ENCODE results near the gene FBXL7. TPM values are rescaled to one million over a fixed set of nuclear protein-coding genes. Genes with fewer than 3 reads are reported as not detected.

Gene FBXL7
- total RNA-seq, 2 experiments from 2014 or later: not detected

DNA sequence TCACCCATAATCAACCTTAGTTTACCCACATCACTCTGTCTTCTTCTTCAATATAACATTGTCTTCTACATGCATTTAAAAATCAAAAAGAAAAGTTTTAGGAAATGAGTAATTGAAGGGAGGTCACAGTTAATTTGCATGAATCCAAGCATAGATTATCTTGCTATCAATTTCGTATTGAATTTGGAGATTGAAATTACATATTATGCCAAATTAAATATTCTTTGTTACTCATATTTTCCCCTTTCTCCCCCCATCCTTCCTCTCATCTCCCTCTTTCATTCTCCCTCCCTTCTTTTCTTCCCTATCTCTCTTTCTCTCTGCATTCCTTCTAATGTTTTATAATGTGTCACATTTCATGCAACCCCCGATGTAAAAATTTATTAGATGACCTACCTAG, 303.3 kb downstream of the FBXL7 start:
- DNase-seq: no peak
- CTCF ChIA-PET: no interaction called here
- H3K4me3 Mint-ChIP-seq: no peak overlapping the region
- H3K9me3 Mint-ChIP-seq: peaks cover 7% of the 10 kb centered on the region
- H3K27me3 Mint-ChIP-seq (ENCODE audit: low read depth): no peaks in the 10 kb centered on the region
- H3K27ac Mint-ChIP-seq: no peak overlapping the region
- no peaks in the 10 kb centered on the region for H3K36me3 Mint-ChIP-seq (ENCODE audit: low read depth)
- intact Hi-C loops (cut with micrococcal nuclease): no loop called here
- no peaks in the 10 kb centered on the region for H3K4me1 Mint-ChIP-seq (ENCODE audit: low read depth)

DNA sequence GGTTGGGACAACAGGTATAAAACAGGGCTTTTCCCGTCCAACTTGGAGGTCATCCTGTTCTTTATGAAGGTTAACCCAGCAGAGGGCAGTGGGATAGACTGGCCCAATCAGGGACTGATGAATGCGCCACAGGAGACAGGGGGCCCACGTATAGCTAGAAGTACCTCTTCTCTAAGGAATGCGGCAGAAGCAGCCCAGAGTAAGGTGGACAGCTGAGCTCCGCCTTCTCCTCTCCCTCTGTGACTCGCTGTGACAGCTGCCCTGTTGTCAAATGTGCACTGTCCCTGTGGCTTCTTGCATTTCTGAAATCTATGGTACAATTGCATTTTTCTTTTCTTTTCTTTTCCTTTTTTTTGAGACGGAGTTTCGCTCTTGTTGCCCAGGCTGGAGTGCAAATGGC, 306.6 kb downstream of the FBXL7 start:
- no peaks in the 10 kb centered on the region for H3K4me1 Mint-ChIP-seq (ENCODE audit: low read depth)
- H3K27ac Mint-ChIP-seq: no peak overlapping the region
- DNase-seq: no peak
- no peak overlapping the region for H3K4me3 Mint-ChIP-seq
- H3K27me3 Mint-ChIP-seq (ENCODE audit: low read depth): no peaks in the 10 kb centered on the region
- H3K9me3 Mint-ChIP-seq: peaks cover 7% of the 10 kb centered on the region
- no peaks in the 10 kb centered on the region for H3K36me3 Mint-ChIP-seq (ENCODE audit: low read depth)
- intact Hi-C loops (cut with micrococcal nuclease): no loop called here
- CTCF ChIA-PET: no interaction called here

DNA sequence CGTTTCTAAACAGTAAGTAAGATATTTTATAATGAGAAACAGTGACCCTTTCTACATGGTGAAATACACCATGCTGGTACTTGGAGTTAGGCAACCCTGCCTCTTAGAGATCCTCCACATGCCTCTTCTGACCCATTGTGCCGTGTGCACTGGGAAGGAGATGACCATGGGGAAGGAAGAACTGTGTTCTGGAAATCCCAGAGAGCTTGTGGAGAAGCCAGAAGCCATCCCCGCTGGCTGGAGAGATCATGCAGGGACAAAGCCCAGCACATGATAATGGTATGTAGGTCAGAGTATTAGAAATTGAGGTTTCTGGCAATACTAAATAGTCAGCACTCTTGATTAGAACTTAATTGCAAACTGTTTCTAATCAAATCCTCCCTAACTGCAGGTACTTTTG, 307.3 kb downstream of the FBXL7 start:
- H3K27me3 Mint-ChIP-seq (ENCODE audit: low read depth): no peaks in the 10 kb centered on the region
- H3K9me3 Mint-ChIP-seq: peaks cover 10% of the 10 kb centered on the region
- intact Hi-C loops (cut with micrococcal nuclease): no loop called here
- CTCF ChIA-PET: no interaction called here
- no peaks in the 10 kb centered on the region for H3K36me3 Mint-ChIP-seq (ENCODE audit: low read depth)
- DNase-seq: no peak
- no peak overlapping the region for H3K4me3 Mint-ChIP-seq
- H3K27ac Mint-ChIP-seq: no peak overlapping the region
- H3K4me1 Mint-ChIP-seq (ENCODE audit: low read depth): no peaks in the 10 kb centered on the region

DNA sequence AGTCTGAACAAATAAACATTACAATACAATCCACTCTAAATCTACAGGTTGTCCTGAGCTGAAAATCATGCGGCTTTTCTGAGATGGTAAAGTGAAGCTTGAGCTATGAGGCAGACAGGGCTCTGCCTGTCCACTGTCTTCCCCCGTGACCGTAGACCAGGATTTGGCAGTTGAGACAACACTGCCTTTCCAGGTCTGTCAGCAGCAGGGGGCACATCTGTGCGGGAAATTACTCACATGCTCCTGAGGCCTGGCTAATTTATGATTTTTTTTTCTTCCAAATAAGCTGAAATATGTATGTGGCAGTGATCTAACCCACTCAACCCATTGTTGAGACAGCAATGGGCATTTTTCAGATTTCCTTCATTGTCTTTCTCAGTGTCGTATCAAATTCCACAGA, 307.9 kb downstream of the FBXL7 start:
- intact Hi-C loops (cut with micrococcal nuclease): no loop called here
- no peak for DNase-seq
- Mint-ChIP-seq H3K36me3 (ENCODE audit: low read depth) (no peaks in the 10 kb centered on the region), H3K4me1 (ENCODE audit: low read depth) (no peaks in the 10 kb centered on the region), H3K9me3 (peaks cover 8% of the 10 kb centered on the region), H3K27ac (no peak overlapping the region), H3K27me3 (ENCODE audit: low read depth) (no peaks in the 10 kb centered on the region), H3K4me3 (no peak overlapping the region)
- CTCF ChIA-PET: no interaction called here

DNA sequence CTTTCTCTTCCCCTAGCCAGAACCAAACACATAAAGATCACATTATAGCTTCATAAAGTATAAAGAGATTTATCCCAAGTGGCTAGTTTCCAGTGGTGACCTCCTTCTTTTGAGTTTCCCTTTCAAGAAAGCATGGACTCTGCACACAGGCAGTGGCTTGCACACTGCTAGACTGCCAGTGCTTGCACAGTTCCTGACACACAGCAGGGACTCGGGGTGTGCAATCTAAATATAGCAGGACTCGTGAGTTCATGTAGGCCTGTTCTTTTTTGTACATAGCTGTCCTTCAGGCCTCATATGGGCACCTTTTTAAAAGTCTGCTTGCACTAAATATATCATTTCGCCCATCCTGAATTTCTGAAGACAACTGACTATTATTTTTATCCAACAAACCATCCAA, 308.6 kb downstream of the FBXL7 start:
- Mint-ChIP-seq H3K4me3 (no peak overlapping the region), H3K36me3 (ENCODE audit: low read depth) (no peaks in the 10 kb centered on the region)

DNA sequence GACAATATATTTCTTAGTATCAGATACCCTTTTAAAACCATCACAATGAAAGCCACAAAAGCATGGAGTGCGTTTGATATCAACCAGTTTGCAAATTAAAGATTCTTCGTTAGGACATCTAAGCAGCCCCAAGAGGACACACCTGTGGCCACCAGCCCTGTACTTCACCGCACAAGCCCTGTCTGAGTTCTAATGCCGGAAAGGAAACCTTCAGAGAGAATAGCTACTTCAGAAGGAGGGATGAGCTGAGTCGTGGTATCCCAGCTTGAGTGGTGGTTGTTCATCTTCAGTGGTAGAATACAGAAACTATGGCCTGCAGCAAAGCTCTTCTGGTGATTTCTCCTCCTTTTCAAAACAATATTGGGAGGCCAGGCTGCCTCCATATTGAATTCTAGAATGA, 319.6 kb downstream of the FBXL7 start:
- Mint-ChIP-seq H3K27me3 (ENCODE audit: low read depth) (no peaks in the 10 kb centered on the region), H3K9me3 (peaks cover 10% of the 10 kb centered on the region), H3K27ac (no peak overlapping the region), H3K4me1 (ENCODE audit: low read depth) (no peaks in the 10 kb centered on the region), H3K36me3 (ENCODE audit: low read depth) (no peaks in the 10 kb centered on the region), H3K4me3 (no peak overlapping the region)
- intact Hi-C loops (cut with micrococcal nuclease): no loop called here
- no peak for DNase-seq
- CTCF ChIA-PET: no interaction called here

More for the DNA sequence above, 308.6 kb downstream of the FBXL7 start:
- no peaks in the 10 kb centered on the region for H3K4me1 Mint-ChIP-seq (ENCODE audit: low read depth)
- peaks cover 7% of the 10 kb centered on the region for H3K9me3 Mint-ChIP-seq
- intact Hi-C loops (cut with micrococcal nuclease): no loop called here
- H3K27me3 Mint-ChIP-seq (ENCODE audit: low read depth): no peaks in the 10 kb centered on the region
- H3K27ac Mint-ChIP-seq: no peak overlapping the region
- CTCF ChIA-PET: no interaction called here
- no peak for DNase-seq

DNA sequence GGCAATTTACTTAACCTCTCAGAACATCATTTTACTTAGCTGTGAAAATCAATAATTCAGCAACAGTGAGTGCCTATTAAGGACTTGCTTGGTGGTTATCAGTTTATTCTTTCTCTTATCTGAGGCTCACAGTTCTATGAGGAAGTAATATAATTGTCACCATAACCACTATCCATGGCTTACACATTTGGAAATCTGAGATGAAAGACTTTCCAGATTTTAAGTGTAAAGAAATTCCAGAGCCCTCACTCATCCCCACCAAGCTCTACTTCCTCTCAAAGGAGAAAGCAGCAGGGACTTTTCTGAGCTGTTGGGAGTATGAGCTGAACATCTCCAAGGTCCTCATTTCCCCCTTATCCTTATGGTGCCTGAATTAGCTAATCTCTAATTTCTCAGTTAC, 321.5 kb downstream of the FBXL7 start:
- DNase-seq: no peak
- Mint-ChIP-seq H3K27me3 (ENCODE audit: low read depth) (no peaks in the 10 kb centered on the region), H3K9me3 (peaks cover 8% of the 10 kb centered on the region), H3K4me3 (no peak overlapping the region), H3K36me3 (ENCODE audit: low read depth) (no peaks in the 10 kb centered on the region), H3K27ac (no peak overlapping the region), H3K4me1 (ENCODE audit: low read depth) (no peaks in the 10 kb centered on the region)
- intact Hi-C loops (cut with micrococcal nuclease): no loop called here
- CTCF ChIA-PET: no interaction called here

DNA sequence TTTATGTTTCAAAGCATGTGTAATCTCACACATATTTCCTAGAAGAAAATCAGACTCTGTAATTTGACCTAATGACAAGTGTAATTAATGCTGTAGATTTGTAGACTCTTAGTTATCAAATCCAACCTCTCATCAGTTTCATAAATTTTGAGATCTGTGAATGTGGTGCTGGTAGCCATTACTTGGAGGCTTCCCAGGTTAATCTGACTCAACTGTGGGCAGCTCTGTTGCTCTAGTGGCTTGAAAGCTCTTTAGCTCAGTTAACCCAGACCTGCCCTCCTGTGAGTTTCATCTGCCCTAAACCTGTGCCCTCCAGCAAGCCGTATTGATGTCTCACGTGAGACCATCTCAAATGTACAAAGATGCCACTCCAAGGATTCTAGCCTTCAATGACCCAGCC, 323.4 kb downstream of the FBXL7 start:
- no peak for DNase-seq
- Mint-ChIP-seq H3K4me1 (ENCODE audit: low read depth) (no peaks in the 10 kb centered on the region), H3K9me3 (no peaks in the 10 kb centered on the region)

DNA sequence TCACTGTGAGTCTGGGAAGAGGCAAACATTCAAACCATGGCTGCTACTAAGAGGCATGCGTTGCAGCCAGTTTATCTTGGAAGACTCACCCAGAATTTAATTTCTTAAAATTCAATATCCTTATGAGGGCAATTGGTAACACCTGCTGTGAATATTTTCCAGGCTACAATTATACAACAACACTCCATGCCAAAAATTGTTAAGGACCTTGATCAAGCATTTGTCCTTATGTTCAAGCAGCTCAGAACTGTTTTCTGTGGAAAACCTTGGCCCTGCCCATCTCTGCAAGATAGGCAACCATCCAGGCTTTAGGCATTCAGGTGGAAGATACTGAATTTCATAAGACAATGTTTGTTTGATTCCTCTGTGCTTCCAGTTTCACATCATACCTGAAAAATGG, 327.8 kb downstream of the FBXL7 start:
- CTCF ChIA-PET: no interaction called here
- no peak overlapping the region for H3K27ac Mint-ChIP-seq
- peaks cover 2% of the 10 kb centered on the region for H3K9me3 Mint-ChIP-seq
- no peaks in the 10 kb centered on the region for H3K4me1 Mint-ChIP-seq (ENCODE audit: low read depth)
- H3K4me3 Mint-ChIP-seq: no peak overlapping the region
- H3K27me3 Mint-ChIP-seq (ENCODE audit: low read depth): no peaks in the 10 kb centered on the region
- no peak for DNase-seq
- no peaks in the 10 kb centered on the region for H3K36me3 Mint-ChIP-seq (ENCODE audit: low read depth)
- intact Hi-C loops (cut with micrococcal nuclease): no loop called here

More for the DNA sequence above, 323.4 kb downstream of the FBXL7 start:
- H3K4me3 Mint-ChIP-seq: no peak overlapping the region
- CTCF ChIA-PET: no interaction called here
- H3K36me3 Mint-ChIP-seq (ENCODE audit: low read depth): no peaks in the 10 kb centered on the region
- intact Hi-C loops (cut with micrococcal nuclease): no loop called here
- H3K27ac Mint-ChIP-seq: no peak overlapping the region
- H3K27me3 Mint-ChIP-seq (ENCODE audit: low read depth): no peaks in the 10 kb centered on the region

DNA sequence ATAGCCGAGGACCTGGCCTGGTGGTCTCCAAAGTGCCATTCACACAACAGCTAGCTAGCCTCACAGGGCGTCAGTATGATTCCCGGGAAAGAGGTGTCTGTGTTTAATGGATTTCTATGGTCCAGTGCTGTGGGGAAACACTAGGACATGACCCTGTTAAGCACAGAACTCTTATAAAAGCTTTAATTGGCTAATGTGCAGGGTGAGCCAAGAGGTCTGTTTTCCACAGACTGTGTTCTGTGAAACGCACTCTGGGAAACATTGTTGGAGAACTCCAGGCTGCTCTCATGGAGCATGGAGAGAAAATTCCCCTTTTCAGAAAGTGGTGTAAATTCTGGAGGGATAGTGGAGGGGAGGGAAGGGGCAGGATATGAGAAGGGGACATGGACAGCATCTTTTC, 331.4 kb downstream of the FBXL7 start:
- Mint-ChIP-seq H3K4me1 (ENCODE audit: low read depth) (no peaks in the 10 kb centered on the region), H3K36me3 (ENCODE audit: low read depth) (no peaks in the 10 kb centered on the region), H3K27me3 (ENCODE audit: low read depth) (no peaks in the 10 kb centered on the region), H3K4me3 (no peak overlapping the region), H3K27ac (no peak overlapping the region), H3K9me3 (peaks cover 2% of the 10 kb centered on the region)
- intact Hi-C loops (cut with micrococcal nuclease): no loop called here
- no peak for DNase-seq
- CTCF ChIA-PET: no interaction called here

DNA sequence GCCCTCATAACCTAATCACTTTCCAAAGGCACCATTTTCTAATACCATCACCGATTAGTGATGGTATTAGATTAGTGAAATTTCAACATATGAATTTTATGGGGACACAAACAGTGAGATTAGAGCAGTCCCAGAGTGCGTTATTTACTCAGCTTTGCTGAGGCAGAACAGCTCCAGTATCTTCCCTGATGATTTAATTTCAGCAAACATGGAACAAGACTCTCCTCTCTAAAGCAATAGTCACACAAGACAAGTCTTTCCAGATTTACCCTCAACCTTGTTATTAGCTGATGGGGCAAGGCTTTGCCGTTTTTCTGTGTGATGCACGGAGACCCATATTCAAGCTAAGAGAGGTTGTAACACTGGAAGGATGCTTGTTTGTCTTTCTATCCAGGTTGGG, 333.4 kb downstream of the FBXL7 start:
- Mint-ChIP-seq H3K27me3 (ENCODE audit: low read depth) (no peaks in the 10 kb centered on the region), H3K9me3 (peaks cover 2% of the 10 kb centered on the region), H3K4me1 (ENCODE audit: low read depth) (no peaks in the 10 kb centered on the region), H3K27ac (no peak overlapping the region), H3K4me3 (no peak overlapping the region), H3K36me3 (ENCODE audit: low read depth) (no peaks in the 10 kb centered on the region)
- CTCF ChIA-PET: no interaction called here
- DNase-seq: no peak
- intact Hi-C loops (cut with micrococcal nuclease): no loop called here

DNA sequence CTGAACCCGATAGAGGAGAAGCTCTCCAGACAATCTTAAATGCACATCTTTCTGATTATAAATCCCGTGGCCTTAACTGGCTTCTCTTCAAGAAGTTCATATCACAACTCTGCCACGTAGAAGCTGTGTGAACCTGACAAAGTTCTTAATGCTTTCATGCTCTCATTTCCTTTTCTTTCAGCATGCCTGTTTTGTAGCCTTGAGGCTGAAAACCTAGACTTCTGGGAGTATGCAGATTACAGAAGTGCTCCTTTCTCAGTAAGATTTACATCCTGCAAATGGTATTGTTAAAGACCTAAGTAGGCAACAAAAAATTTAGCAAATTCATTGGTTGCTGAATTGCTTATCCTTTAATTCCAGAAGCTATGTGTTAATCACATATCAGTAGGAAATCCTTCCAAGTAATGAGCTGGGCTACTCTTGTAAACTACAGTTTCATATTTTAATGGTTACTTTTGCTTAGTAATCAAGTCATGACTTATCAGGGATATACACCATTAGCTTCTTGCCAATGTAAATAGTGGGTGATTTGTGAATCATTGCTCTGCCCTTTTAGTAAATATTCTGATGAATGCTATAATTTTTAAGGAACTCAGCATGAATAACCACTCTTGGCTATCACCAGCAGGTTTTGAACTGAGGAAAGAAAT, 334.7 kb downstream of the FBXL7 start:
- Mint-ChIP-seq H3K27ac (no peak overlapping the region), H3K9me3 (peaks cover 2% of the 10 kb centered on the region), H3K4me1 (ENCODE audit: low read depth) (no peaks in the 10 kb centered on the region), H3K36me3 (ENCODE audit: low read depth) (no peaks in the 10 kb centered on the region), H3K4me3 (no peak overlapping the region), H3K27me3 (ENCODE audit: low read depth) (no peaks in the 10 kb centered on the region)
- CTCF ChIA-PET: no interaction called here
- DNase-seq: no peak
- intact Hi-C loops (cut with micrococcal nuclease): no loop called here

DNA sequence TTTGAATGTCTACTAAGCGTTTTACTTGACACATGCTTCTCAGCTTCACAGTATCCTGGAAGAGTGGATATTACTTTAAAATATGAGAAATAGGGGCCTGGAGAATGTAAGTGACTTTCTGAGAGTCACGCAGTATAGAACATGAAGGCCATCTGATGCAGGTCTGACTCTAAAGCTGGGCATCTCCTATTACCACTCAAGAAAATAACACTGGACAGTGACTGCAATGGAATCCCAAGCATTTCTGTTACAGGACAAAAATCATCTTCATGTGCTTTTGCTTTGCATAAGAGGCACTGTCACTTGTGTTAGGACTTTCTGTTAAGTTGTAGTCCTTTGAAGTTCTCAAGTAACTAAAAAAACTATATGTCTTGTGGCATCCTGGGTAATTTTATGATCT, 335.5 kb downstream of the FBXL7 start:
- Mint-ChIP-seq H3K27ac (no peak overlapping the region), H3K4me3 (no peak overlapping the region), H3K27me3 (ENCODE audit: low read depth) (no peaks in the 10 kb centered on the region), H3K36me3 (ENCODE audit: low read depth) (no peaks in the 10 kb centered on the region), H3K4me1 (ENCODE audit: low read depth) (no peaks in the 10 kb centered on the region), H3K9me3 (peaks cover 2% of the 10 kb centered on the region)
- CTCF ChIA-PET: no interaction called here
- no peak for DNase-seq
- intact Hi-C loops (cut with micrococcal nuclease): no loop called here
